Stimulated activated CD8-positive, alpha-beta memory T cell treated with anti-CD3 and anti-CD28 coated beads, Interleukin-4, amount 100 ng/mL, for 24 hours (primary cell): ENCODE data around the gene DROSHA.

Experiments
- DNase-seq: peaks from one replicate; pipeline ENCODE4 v3.0.0-alpha.2; 2020; ENCODE audit warnings: low read depth

DROSHA gene

DNA sequence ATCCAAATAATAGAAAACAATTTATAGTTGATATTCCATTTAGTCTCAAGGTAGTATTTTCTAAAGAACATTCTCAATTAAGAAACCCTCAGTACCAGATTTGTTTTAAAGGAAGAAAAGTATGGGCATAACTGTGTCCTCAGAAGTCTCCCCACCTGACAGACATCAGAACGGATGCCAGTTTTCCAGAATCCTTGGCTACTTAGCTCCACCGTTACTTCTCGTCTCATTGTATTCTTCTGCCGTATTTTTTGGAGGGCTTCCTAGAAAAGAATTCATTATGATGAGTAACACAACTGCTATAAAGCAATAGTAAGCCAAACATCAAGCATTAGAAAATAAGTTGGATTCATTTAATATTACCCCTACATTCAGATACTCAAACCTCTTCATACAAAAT is 67.8 kb downstream of the DROSHA start:
- DNase-seq, result no peak

DNA sequence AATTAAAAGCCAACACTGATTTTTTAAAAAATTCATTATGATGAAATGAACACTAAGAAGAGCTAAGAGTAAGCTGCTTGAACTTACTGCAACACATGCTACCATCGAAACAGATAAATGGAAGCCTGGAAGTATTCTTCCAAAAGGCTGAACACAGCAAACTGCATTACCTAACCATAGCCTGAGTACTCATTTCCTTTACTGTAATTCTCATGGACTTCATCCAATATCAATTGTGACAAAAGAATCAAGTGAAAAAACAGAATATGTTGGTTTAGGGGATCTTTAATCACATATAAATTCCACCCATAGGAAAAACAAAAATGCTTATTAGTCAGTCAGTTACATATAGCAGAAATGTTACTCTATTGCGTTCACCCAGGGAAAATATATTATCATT is 68.5 kb downstream of the DROSHA start:
- no peak for DNase-seq

DNA sequence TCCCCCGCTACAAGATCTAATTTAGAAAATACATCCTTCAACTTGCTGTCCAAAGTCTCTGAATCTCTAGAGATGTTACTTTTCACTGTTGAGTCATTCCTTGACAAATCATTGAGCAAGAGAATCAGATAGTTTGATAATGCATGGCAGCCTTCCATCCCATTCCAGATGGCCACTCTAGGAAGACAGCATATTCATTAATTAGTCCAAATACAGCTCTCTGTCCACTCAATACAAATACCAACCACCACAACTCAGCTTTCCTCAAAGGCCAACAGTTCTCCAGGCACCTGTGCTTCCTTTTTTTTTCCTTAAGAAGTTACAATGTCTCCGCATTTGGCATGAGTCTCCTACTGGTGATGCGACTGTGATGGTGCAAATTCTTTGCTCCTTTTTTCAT is 72.3 kb downstream of the DROSHA start:
- no peak for DNase-seq

- no peak for DNase-seq
These were observed 76.7 kb downstream of the DROSHA start for GRCh38 chr5:31455172-31455571.

DNA sequence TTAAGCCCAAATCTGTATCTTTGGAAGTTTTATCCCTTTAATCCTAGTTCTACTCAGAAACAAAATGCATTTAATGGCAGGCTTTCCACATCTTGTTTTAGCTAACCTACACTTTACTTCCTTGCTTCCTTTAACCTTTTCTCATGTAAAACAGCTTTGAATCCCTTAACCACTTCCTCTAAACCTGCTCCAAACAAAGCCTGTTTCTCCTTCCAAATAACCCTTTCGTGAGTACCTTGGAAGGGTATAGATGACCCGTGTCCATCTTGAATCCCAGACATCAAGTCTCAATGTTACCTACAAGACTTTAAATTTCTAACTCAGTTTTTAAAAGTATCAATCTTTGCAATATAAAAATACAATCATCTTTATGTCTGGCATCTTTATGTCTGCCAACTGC is 78.4 kb downstream of the DROSHA start:
- no peak for DNase-seq

DNA sequence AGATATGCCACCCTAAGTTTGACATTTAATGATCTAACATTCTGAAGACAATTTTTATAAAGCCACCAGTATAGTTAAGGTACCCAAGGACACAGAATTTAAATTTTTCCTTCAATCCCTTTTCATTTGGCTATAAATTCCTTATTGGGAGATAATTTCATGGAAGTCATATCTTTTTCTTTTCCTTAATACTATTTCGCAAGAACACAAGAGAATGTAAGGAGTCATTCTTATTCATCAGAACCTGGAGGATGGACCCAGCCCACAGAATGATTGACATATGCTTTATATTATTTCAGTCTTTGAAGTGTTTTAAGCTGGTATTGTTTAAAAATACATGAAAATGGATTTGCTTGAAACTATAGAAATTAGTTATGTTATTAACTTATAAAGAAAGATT is 79.6 kb downstream of the DROSHA start:
- DNase-seq, result no peak

GRCh38 chr5:31449962-31450361 is 81.9 kb downstream of the DROSHA start:
- no peak for DNase-seq

GRCh38 chr5:31449174-31449573 is 82.7 kb downstream of the DROSHA start:
- DNase-seq, result no peak

DNA sequence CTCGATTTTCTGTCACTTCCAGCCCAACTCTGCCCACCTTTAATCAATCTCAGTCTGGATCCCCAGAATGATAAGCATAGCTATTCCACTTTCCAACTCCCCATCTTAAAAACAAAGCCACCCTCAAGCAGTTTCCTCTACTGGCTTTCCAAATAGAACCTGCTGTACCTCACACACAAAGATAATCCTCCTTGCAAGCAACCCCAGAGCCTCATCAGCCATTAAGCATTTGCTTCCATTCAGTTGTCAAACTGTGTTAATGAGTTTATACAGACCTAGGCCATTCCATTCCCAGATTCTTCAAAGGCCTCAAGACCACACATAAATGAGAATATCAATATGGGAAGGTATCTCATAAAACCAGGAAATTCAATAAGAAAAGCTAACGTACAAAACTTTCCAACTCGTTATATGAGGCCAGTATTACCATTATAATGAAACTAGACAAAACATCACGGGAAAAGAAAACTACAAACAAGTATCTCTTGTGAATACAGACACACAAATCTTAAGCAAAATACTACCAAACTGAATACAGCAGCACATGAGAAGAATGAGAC is 86.8 kb downstream of the DROSHA start:
- no peak for DNase-seq

DNA sequence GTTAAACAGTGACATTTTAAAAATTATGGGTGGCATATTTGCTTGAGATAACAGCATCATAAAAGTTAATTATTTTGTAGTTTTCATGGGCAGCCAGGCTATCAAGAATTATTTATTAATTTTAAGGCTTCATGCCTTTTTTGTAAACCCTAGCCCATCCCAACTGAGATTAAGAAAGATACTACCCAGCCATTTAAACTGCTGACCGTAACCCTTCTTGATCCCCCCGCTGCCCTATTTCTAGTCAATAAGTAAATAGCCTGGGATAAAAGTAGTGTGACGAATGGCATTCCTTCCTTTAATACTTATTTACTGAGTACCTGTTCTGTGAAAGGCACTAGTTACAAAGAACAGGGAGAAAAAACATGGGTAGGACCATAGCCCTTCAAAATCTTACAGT is 88.3 kb downstream of the DROSHA start:
- no peak for DNase-seq

DNA sequence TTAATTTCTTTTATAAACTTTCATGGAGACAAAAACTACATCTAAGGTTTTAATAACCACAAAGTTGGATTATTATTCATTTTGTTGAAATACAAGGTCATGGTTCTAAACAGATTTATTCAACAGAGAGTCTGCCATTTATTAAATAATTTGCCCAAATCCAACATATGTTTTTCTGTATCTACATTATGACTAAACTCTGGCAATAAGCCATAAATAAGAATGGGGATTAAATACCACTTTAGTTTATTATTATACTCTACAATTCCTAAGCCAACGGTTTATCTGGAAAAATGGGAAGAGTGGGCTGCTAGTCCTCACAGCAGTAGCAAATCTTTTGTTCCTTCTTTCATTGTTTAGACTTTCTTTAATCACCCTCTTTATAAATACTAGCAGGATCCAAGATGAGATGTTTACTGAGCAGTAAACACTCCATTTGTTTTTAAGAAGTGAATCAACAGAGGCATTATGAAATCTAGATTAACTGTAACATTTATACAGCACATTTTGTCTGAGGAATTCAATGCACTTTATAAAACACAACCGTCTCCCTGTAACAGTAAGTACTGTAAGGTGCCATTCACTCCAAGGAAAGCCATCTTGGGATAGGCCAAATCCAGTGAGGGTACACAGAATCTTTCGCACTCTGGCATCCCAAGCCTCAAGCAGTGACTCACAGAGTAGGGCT is 89.7 kb downstream of the DROSHA start:
- DNase-seq, result no peak

DNA sequence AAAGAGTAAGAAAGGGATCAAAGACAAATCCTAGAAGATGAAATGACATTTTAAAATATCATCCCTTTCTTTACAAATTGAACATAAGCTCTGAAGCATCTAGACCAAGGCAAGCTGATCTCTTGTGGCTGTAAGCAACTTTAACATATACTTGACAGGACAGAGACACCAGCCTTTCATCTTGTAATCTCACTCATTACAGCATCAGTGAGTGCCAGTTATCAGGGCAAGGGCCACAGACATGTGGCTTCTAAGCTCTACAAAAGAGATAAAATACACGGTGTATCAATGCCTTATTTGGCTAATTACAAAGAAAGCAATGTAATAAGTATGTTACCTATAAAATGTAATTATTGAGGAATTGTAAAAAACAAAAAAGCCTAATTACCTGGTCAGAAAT is 95.0 kb downstream of the DROSHA start:
- no peak for DNase-seq

- DNase-seq, result no peak
These were observed 96.2 kb downstream of the DROSHA start for GRCh38 chr5:31435730-31436129.

- no peak for DNase-seq
These were observed 97.0 kb downstream of the DROSHA start for GRCh38 chr5:31434898-31435297.

DNA sequence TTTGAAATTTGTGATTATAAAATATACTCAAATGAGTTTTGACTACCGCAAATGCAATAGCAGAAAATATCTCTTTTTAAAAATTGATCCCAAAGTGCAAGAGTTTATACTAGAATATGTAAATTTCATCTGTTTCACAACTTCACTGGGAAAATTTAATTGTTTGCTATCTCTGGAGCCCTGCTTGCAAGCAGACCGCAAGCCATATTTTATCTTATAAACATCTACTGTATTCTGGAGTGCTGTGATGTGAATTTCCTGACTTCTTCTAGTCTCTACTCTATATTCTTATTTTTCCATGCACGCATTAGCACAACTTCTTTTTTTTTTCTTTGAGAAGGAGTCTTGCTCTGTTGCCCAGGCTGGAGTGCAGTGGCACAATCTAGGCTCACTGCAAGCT is 98.7 kb downstream of the DROSHA start:
- no peak for DNase-seq

GRCh38 chr5:31427724-31428309 is 104.1 kb downstream of the DROSHA start:
- no peak for DNase-seq

- no peak for DNase-seq
These were observed 104.7 kb downstream of the DROSHA start for GRCh38 chr5:31427013-31427723.

DNA sequence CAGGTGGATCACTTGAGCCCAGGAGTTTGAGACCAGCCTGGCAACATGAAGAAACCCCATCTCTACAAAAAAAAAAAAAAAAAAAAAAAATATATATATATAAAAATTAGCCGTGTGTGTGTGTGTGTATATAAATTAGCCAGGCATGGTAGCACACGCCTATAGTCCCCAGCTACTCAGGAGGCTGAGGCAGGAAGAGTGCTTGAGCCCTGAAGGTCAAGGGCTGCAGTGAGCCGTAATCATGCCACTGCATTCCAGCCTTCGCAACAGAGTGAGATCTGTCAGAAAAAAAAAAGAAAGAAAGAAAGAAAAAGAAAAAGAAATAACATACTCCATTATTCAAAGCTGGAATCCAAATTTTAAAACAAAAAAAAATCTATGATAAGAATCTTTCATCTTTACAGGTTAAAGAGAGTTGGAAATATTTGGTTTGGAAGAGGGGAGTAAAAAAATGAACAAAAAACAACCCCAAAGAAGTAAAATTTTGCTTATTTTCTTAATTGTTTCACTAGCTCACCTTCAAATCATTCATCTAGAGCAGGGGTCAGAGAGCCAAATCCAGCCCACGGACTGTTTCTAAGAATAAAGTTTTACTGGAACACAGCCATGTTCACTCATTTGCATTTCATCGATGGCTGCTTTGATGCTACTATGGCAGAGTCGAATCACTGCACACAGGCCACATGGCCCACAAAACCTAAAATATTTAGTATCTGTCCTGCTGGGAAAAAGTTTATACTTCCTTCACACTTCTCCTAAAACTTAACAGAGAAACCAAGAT is 109.9 kb downstream of the DROSHA start:
- DNase-seq, result no peak

GRCh38 chr5:31417512-31417911 is 114.4 kb downstream of the DROSHA start:
- DNase-seq, result no peak

DNA sequence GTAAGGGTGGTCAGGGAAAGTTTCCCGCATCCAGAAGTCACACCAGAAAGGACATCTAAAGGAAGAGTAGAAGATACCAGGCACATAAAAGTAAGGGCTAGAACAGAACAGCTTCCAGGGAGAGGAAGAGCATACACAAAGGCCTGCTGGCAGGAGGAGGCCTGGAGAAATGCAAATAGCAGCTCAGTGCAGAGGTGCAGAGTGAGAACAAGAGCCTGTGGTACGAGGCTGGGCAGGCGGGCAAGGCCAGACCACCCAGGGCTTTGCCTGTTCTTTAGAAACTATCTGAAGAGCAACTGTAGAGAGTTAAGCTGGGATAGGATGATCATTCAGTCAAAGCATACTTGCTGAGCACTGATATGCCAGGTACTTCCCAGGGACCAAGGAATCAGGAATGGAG is 115.3 kb downstream of the DROSHA start:
- DNase-seq, result no peak

DNA sequence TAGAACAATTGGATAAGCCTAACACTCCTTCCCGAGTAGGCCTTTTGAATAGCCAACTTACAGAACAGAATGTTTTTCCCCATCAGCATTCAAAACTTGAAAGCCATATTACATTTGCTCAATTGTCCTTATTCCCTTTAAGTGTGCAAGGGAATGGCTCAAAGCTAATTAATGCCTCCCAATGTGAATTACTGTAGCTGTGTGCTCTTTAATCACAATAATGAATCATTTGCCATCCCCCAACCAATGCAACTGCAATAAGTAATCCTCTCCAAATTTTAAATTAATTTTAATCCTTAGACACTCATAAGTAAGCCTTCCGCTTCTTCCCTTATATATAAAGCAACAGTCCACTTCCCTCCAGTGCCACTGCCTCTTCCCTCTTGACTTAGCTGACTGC is 115.9 kb downstream of the DROSHA start:
- DNase-seq, result no peak
